ENCODE data around the gene AQP12A. TPM values are rescaled to one million over a fixed set of nuclear protein-coding genes. Genes with fewer than 3 reads are reported as not detected.

Gene AQP12A
- total RNA-seq, 1 donor, result not detected

DNA sequence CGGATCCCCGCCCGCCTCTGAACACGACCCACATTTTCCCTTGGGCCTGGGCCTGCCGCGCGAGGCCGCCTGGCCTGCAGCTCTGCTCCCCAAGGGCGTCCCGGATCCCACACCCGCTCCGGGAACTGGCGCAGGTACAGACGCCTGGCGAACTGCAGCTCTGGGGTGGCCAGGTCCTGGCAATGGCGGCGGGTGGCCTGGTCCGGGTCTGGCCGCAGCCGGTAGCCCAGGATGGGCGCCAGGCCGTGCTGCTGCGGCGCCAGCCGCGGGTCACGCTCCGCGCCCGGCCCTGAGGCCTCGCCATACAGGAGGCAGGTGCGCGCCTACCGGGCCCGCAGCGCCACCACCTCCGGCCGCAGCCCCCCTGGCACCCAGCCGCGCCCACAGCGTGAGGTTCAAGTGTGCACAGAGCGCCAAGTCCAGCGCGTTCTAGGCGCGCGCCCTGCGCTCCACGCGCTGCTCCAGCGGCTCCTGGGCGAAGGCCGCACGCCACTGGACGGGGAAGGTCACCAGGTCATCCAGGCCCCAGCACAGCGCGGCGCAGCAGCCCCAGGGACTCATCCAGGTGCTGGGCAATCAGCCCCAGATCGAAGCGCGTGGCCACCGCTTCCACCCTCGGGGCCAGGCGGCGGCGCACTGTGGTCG, 9.5 kb downstream of the AQP12A start:
- TF ChIP-seq, protein P1, sequence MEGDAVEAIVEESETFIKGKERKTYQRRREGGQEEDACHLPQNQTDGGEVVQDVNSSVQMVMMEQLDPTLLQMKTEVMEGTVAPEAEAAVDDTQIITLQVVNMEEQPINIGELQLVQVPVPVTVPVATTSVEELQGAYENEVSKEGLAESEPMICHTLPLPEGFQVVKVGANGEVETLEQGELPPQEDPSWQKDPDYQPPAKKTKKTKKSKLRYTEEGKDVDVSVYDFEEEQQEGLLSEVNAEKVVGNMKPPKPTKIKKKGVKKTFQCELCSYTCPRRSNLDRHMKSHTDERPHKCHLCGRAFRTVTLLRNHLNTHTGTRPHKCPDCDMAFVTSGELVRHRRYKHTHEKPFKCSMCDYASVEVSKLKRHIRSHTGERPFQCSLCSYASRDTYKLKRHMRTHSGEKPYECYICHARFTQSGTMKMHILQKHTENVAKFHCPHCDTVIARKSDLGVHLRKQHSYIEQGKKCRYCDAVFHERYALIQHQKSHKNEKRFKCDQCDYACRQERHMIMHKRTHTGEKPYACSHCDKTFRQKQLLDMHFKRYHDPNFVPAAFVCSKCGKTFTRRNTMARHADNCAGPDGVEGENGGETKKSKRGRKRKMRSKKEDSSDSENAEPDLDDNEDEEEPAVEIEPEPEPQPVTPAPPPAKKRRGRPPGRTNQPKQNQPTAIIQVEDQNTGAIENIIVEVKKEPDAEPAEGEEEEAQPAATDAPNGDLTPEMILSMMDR (IDR thresholded peaks at IDR 0.05; ENCODE audit: insufficient read depth, low read depth, low read length), result no peak
- no peak overlapping the region for H3K4me3 ChIP-seq (ENCODE audit: low read depth, low read length)
- DNase-seq (ENCODE audit: low read depth), result no peak

DNA sequence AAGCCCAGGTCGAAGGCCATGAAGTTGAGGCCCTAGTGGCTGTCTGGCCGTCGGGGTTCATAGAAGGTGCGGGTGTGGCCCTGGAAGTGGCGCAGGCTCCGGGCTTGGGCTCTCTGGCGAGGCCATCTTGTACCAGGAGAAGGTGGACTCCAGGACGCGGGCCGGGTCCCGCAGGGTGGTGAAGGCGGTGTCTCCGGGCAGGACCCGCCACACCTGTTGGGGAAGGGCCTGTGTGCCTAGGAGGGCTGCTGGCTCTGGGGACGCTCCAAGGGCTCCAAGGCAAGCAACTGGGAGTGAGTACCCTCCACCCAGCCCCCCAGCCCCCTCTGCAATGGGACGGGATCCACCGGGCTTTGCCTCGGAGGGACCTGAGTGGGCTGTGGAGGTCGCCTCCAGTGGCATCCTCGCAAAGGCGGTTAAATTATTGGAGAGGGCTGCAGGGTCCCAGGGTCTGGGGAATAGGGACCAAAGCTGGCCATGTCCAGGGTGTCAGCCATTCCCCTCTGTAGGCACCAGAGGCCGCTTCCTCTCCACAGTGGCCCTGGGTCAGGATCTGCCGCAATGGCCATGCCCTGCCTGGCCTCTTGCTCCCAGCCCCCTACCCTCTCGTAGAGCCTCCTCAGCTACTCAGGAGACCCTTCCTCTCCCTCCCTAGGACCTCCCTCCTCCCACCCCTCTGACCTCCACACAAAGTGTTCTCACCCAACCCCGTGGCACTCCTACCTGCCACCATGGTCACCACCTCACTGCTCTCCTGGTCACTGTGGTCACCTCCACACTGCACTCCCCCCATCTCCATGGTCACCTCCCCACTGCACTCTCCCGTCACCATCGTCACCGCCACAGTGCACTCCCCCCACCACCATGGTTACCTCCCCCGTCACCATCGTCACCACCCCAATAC, 10.3 kb downstream of the AQP12A start:
- no peak for DNase-seq (ENCODE audit: low read depth)
- no peak overlapping the region for H3K4me3 ChIP-seq (ENCODE audit: low read depth, low read length)
- TF ChIP-seq, protein P1 (IDR thresholded peaks at IDR 0.05; ENCODE audit: insufficient read depth, low read depth, low read length), result no peak

DNA sequence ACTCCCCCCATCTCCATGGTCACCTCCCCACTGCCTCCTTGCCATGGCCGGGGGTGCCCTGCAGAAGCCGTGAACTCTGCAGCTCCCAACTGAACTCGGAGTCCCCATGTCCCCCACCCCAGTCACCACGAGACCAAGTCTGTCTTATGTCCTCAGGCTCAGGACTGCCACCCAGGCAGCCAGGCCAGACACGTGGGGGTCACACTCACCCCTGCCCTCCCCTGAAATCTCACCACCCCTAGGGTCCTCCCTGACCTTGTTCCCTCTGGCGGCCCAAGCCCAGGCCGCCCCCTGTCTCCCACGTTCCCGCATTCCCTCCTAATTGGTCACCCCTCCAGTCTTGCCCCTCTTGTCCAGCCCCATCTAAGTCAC, 11.0 kb downstream of the AQP12A start:
- DNase-seq (ENCODE audit: low read depth), result no peak
- TF ChIP-seq, protein P1 (IDR thresholded peaks at IDR 0.05; ENCODE audit: insufficient read depth, low read depth, low read length), result no peak
- H3K4me3 ChIP-seq (ENCODE audit: low read depth, low read length), result no peak overlapping the region

DNA sequence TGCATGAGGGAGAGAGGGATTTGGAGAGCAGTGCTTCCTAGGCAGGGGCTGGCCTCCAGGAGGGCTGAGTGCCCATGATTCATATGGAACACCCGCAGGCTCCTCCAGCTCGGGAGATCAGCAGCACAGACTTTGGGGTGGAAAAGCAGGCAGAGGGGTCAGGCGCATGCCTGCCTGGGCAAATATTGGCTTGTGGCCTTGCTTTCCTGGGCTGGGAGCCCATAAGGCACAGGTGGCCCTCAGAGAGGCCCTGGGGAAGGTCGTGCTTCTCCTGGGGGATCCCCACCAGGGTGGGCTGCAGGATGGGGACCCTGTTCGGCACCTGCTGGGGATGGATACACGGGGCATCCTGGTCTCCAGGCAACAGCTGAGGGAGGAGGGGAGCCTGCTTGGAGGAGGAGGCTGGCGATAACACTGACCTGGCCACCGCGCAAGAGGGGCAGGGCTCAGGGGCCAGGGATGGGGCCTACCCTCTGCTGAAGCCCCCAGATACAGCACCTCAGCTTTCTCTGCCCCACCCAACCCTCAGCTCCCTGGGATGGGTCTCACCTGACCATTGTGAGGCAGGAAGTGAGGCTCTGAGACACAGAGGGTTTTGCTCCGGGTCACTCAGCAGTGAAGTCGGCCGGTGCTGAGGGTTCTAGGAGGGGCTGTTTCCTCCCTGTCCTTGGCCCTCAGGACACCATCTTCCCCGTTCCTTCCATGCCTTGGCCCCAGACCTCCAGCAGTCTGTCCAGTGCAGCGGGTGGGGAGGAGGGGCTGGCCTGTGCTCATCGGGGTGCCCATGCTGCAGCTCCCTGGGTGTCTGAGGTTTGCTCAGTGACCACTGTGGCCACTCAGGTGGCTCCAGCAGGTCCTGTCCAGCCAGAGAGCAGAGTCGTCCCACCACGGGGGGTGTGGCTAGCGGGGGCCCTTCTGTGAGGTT, 12.0 kb downstream of the AQP12A start:
- TF ChIP-seq, protein P1 (IDR thresholded peaks at IDR 0.05; ENCODE audit: insufficient read depth, low read depth, low read length), result no peak
- DNase-seq (ENCODE audit: low read depth), result no peak
- H3K4me3 ChIP-seq (ENCODE audit: low read depth, low read length), result no peak overlapping the region

DNA sequence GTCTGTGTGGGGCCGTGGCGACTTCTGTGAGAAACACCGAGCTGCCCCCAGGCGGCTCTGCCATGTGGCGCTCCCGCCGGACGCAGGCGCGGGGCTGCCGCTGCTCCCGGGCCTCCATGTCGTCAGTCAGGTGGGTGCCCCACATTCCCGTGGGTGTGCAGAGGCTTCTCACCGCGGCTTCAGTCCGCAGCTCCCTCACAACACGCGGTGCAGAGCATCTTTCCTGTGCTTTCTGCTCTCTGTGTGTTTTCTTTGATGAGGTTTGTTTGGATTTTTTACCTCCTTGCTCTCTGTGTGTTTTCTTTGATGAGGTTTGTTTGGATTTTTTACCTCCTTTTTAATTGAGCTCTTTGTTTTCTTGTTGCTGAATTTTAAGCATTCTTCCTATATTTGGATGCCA, 13.0 kb downstream of the AQP12A start:
- no peak overlapping the region for H3K4me3 ChIP-seq (ENCODE audit: low read depth, low read length)
- TF ChIP-seq, protein P1 (IDR thresholded peaks at IDR 0.05; ENCODE audit: insufficient read depth, low read depth, low read length), result no peak
- no peak for DNase-seq (ENCODE audit: low read depth)

DNA sequence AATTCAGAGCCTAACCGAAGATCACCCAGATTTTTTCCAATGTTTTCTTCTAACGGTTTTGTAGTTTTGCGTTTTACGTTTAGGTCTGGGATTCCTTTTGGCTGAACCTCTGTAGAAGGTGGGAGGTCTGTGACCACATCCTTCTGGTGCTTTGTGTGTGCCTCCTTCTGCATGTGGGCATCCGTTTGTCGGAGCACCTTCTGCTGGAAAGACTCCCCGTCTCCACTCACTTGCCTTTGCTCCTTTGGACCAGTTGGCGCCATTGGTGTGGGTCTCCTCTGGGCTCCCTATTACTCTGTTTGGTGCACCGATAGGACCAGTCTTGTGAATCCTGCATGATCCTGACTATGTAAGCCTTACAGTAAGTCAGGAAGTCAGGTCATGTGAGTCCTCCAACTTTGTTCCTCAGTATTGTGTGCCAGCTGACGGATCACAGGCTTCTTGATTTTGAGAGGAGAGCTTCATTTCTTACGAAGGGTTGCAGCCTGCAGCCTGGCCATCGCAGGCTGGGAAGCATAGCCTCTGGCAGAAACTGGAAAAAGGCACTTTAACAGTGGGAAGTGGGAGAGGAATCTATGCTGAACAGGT, 13.6 kb downstream of the AQP12A start:
- no peak overlapping the region for H3K4me3 ChIP-seq (ENCODE audit: low read depth, low read length)
- DNase-seq (ENCODE audit: low read depth), result no peak
- TF ChIP-seq, protein P1 (IDR thresholded peaks at IDR 0.05; ENCODE audit: insufficient read depth, low read depth, low read length), result no peak
